ENCODE results near the gene NDEL1. TPM values are rescaled to one million over a fixed set of nuclear protein-coding genes. Genes with fewer than 3 reads are reported as not detected.

The NDEL1 gene
- total RNA-seq, 1 donor from 2014 or later, result 74.1 TPM

- peaks cover 60% of the 10 kb centered on the region for H3K4me1 ChIP-seq
- TF ChIP-seq, protein P1, sequence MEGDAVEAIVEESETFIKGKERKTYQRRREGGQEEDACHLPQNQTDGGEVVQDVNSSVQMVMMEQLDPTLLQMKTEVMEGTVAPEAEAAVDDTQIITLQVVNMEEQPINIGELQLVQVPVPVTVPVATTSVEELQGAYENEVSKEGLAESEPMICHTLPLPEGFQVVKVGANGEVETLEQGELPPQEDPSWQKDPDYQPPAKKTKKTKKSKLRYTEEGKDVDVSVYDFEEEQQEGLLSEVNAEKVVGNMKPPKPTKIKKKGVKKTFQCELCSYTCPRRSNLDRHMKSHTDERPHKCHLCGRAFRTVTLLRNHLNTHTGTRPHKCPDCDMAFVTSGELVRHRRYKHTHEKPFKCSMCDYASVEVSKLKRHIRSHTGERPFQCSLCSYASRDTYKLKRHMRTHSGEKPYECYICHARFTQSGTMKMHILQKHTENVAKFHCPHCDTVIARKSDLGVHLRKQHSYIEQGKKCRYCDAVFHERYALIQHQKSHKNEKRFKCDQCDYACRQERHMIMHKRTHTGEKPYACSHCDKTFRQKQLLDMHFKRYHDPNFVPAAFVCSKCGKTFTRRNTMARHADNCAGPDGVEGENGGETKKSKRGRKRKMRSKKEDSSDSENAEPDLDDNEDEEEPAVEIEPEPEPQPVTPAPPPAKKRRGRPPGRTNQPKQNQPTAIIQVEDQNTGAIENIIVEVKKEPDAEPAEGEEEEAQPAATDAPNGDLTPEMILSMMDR (IDR thresholded peaks at IDR 0.05), result no peak
- no peaks in the 10 kb centered on the region for H3K9me3 ChIP-seq
- intact Hi-C loops (cut with DNase I), result no loop called here
- no peak overlapping the region for H3K27ac ChIP-seq
- H3K4me3 ChIP-seq, result no peak overlapping the region
- H3K36me3 ChIP-seq, result peaks cover 60% of the 10 kb centered on the region
- DNase-seq, result no peak
- no peaks in the 10 kb centered on the region for H3K27me3 ChIP-seq (ENCODE audit: low read depth)
- peak in 1 of 2 donors; percentile 29 for ATAC-seq
These were observed 6.0 kb downstream of the NDEL1 start for GRCh38 chr17:8441690-8442089.

GRCh38 chr17:8442310-8442709 is 6.6 kb downstream of the NDEL1 start:
- Histone ChIP-seq H3K4me1 (peaks cover 57% of the 10 kb centered on the region), H3K4me3 (no peak overlapping the region), H3K36me3 (peaks cover 66% of the 10 kb centered on the region), H3K27me3 (ENCODE audit: low read depth) (no peaks in the 10 kb centered on the region), H3K9me3 (no peaks in the 10 kb centered on the region), H3K27ac (no peak overlapping the region)
- no peak for DNase-seq
- ATAC-seq, result no peak
- TF ChIP-seq, protein P1 (IDR thresholded peaks at IDR 0.05), result no peak
- intact Hi-C loops (cut with DNase I), result no loop called here

- H3K4me3 ChIP-seq, result no peak overlapping the region
- H3K27me3 ChIP-seq (ENCODE audit: low read depth), result no peaks in the 10 kb centered on the region
- H3K9me3 ChIP-seq, result no peaks in the 10 kb centered on the region
- no peak for DNase-seq
- H3K36me3 ChIP-seq, result peaks cover 69% of the 10 kb centered on the region
- TF ChIP-seq, protein P1 (IDR thresholded peaks at IDR 0.05), result no peak
- ATAC-seq, result no peak
- intact Hi-C loops (cut with DNase I), result no loop called here
- H3K4me1 ChIP-seq, result peaks cover 46% of the 10 kb centered on the region
- H3K27ac ChIP-seq, result no peak overlapping the region
These were observed 8.1 kb downstream of the NDEL1 start for GRCh38 chr17:8443756-8444155.

DNA sequence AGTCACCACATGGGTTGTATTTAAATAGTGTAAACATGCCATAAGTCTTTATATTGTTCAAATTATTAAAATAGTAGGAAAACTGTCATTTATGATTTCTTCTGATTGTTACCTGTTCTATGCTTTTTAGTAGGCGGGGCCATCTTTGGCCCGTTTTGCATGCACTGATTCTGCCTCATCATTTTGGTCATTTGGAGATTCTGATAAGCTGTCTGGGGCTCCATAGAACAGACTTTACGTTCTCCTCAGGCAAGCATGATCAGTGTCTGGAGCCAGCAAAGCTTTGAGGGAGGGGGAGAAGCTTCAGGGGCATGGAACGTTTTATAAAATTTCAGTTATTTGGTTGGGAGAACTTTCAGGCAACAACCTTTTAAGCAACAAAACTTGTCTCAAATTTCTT is 8.8 kb downstream of the NDEL1 start:
- Histone ChIP-seq H3K27ac (no peak overlapping the region), H3K9me3 (no peaks in the 10 kb centered on the region), H3K36me3 (peaks cover 72% of the 10 kb centered on the region), H3K4me1 (peaks cover 46% of the 10 kb centered on the region), H3K4me3 (no peak overlapping the region), H3K27me3 (ENCODE audit: low read depth) (no peaks in the 10 kb centered on the region)
- ATAC-seq (no peak), DNase-seq (no peak)
- intact Hi-C loops (cut with DNase I), result no loop called here
- TF ChIP-seq, protein P1 (IDR thresholded peaks at IDR 0.05), result no peak

DNA sequence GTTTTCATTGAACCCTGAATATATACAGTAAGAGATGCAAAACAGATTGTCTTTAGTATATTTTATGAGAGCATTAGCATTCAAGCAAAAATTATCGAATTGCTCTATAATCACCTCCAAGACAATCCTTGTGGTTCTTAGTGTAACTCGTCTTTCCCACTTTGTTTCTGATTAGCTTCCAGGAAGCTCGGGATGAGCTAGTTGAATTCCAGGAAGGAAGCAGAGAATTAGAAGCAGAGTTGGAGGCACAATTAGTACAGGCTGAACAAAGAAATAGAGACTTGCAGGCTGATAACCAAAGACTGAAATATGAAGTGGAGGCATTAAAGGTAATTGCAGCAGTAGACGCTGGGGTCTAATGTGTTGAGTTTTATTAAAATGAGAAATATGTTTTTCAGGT is 9.9 kb downstream of the NDEL1 start:
- peaks cover 77% of the 10 kb centered on the region for H3K36me3 ChIP-seq
- H3K27ac ChIP-seq, result peak overlapping the region; percentile 69
- H3K9me3 ChIP-seq, result no peaks in the 10 kb centered on the region
- no peak for DNase-seq
- peak overlapping the region; percentile 20 for H3K4me3 ChIP-seq
- TF ChIP-seq, protein P1 (IDR thresholded peaks at IDR 0.05), result no peak
- peaks cover 42% of the 10 kb centered on the region for H3K4me1 ChIP-seq
- intact Hi-C loops (cut with DNase I), result no loop called here
- no peaks in the 10 kb centered on the region for H3K27me3 ChIP-seq (ENCODE audit: low read depth)
- no peak for ATAC-seq

DNA sequence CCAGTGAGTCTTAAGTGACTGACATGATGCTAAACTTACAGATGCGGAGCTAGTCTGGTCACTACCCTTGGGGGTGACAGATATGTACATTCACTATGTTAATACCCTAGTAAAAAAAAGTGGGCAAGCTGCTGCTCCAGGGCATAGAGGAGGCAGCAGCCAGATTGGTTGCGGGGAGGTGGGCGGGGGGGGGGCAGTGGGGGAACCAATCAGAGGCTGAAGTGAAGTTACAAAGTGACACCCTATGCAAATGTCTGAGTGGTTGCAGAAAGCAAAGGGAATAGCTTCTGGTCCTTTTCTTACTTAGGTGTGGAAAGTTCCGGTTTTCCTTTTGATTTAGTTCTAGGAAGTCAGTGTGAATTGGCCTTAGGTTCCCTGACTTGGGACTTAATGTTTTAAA is 12.1 kb downstream of the NDEL1 start:
- intact Hi-C loops (cut with DNase I), result no loop called here
- ATAC-seq (no peak), DNase-seq (no peak)
- H3K4me3 ChIP-seq, result no peak overlapping the region
- no peaks in the 10 kb centered on the region for H3K9me3 ChIP-seq
- no peaks in the 10 kb centered on the region for H3K27me3 ChIP-seq (ENCODE audit: low read depth)
- TF ChIP-seq, protein P1 (IDR thresholded peaks at IDR 0.05), result no peak
- peaks cover 31% of the 10 kb centered on the region for H3K4me1 ChIP-seq
- H3K36me3 ChIP-seq, result peaks cover 95% of the 10 kb centered on the region
- H3K27ac ChIP-seq, result peak overlapping the region; percentile 54

Measured in lower lobe of right lung (tissue), 2 donors.